Erythroblast (primary cell): ENCODE data around the gene HAGHL.

Experiments used
- GATA1 ChIP-seq: IDR thresholded peaks from 2 replicates; pipeline ENCODE4 v1.6.1; 2011; ENCODE audit warnings: low read depth, mild to moderate bottlenecking, control low read depth, low read length, moderate library complexity
- POLR2A ChIP-seq: IDR thresholded peaks from 2 replicates; pipeline ENCODE4 v1.6.1; 2011; ENCODE audit warnings: mild to moderate bottlenecking, low read length

DNA sequence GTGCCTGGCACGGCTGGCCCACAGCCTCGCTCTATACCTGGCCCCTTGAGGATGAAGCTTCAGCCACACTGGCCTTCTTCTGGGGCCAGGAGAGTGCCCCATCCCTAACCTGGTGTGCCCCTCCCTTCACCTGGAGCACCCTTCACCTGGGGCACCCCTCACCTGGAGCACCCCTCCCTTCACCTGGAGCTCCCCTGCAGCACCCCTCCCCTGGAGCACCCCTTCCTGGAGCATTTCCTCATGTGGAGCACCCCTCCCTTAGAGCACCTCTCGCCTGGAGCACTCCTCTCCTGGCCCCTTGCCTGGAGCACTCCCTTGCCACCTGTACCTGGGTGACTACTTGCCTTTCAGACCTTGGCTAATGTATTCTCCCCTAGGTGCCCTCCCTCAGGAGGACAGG lies 18.9 kb upstream of the HAGHL start:
- no peak for TF ChIP-seq POLR2A
- no peak for TF ChIP-seq GATA1
